ENCODE data around the gene BAHCC1.
A peak's percentile ranks its signal among the peaks of the same experiment; 100 is the strongest.

Gene BAHCC1

DNA sequence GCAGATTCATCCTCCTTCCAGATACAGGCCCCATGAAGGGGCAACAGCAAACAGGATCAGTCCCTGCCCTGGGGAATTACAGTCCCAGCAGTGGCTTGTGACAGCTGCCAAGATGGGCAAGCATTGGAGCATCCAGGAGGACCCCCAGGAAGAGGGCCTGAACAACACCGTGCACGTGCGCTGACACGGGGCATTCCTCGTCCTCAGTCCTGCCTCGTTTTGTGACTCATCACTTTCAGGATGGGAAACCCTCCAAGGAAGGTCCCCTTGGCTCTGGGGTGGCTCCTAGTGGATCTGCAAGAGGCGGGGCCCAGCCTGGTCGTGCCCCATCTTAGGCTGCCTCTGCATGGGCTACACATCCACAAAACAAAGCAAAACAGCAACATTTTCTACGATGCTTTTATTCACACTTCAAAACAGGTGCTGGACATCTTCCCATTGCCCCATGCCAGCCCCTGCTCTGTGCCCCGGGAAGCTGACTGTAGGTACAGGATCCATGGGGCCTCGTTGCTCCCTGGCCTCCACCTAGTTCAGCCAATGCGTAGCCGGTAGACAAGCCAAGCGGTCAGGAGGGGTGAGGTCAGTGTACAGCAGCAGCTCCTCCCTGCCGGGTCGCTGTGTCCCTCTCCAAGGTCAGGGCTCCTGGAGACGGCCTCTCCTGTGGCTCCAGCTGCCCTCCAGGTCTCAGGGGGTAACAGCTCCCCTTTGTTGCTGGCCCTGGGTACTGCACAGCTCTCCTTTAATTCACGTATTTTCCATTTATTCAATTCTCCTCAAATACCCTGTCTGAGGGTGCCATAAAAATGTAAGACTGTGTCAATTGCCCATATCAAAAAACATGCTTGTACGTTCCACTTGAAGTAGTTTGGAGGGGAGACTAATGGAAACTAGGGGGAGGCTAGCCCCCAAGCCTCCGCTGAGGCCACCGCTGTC, 85.1 kb downstream of the BAHCC1 start:
- DNase-seq (ENCODE audit: low read depth): no peak

DNA sequence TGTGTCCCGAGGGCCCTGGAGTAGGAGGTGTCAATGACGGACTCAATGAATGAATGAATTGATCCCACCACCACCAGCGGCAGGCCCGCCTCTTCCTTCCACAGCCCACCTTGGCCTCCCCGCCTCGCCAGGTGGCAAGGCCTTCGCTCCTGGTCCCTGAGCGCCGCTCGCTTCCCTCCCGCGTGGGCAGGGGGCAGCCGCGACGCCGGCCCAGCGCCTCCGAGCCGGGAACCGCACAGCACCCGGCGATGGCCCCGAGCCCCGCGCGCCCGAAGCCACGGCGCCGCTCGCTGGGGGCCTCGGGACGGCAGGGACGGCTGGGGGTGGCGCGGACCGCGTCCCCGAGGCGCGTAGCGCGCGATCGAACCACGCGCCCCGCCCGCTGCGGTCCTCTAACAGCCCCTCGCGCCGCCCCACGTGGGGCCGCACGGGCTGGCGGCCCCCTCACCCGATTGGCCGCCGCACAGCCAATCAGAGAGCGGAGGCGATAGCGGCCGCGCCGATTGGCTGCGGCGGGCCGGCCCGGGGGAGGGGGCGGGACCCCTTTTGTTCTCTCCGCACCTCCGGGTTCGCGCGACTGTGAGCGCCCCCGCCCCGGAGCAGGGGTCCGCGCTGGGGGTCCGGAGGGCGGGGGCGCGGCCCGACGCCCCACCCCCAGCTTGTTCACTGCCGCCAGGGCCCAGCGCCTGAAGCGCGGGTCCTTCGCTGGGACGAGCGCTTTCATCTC, 86.0 kb downstream of the BAHCC1 start:
- peak; percentile 36 for DNase-seq (ENCODE audit: low read depth)

GRCh38 chr17:81481815-81482505, 86.7 kb downstream of the BAHCC1 start:
- no peak for DNase-seq (ENCODE audit: low read depth)

DNA sequence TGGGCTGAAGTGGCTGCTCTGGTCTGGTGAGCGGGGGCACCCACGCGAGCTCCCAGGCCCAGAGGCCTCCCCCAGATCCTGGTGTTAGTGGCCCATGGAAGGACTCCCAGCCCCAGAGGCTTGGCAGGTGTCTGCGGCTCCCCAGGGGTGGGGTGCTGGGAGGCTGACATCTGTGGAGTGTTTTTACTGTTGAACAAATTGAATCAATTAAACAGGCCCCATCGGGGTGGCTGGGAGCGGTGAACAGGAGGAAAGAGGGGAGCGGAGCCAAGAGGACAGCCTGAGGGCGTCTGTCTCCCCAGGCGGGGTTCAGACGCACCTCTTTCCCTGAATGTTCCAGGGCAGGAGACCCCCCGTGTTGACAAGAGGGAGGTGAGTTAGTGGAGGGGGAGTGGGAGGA, 87.4 kb downstream of the BAHCC1 start:
- no peak for DNase-seq (ENCODE audit: low read depth)

GRCh38 chr17:81483085-81483861, 88.0 kb downstream of the BAHCC1 start:
- no peak for DNase-seq (ENCODE audit: low read depth)

DNA sequence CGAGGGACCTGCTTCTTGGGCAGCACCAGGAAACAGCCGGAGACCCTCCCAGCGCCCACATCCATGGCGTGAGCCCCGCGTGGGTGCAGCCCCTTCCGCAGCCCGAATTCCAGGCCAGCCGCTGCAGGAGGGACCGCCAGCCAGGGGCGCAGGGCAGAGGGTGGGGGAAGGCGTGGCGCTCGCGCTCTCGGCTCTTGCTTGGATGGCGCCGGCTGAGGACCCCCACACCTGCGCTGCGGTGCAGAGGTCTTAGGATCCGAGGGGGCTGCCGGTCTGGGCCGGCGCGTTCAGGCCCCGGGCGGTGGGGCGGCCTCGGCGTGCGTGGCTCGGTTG, 88.6 kb downstream of the BAHCC1 start:
- no peak for DNase-seq (ENCODE audit: low read depth)

DNA sequence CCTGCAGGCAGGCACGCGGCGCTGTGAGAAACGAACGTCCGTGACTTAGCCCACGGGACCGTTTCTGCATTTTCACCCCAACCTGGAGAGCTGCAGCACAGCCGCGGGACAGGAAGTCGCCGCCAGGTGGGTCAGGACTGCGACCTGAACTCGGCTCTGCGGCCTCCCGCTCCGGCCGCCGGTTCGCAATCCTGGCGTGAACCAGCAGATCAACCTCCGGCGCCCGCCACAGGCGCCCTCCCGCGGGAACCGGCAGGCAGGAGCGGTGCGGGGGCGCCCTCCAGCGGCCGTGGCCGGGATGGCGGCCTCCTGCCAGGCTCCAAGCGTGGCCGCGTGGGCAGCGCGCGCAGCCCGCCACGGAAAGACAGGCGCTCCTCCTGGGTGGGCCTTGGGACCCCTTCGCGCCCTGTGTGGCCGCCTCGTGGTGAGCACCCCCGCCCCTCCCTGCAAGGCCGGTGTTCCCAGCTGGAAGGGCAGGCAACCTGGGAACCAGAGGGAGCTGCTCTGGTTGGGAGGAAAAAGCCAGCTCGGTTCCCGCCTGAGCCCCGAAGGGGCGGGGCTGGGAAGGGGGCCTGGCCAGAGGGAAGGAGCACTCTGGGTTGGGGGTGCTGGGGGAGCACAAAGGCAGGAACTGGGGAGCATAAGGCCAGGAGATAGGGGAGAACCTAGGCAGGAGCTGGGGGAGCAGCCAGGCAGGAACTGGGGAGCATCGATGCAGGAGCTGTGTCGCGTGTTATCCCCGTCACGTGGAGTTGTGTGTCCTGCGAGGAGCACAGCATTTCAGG, 89.1 kb downstream of the BAHCC1 start:
- DNase-seq (ENCODE audit: low read depth): peak; percentile 77

DNA sequence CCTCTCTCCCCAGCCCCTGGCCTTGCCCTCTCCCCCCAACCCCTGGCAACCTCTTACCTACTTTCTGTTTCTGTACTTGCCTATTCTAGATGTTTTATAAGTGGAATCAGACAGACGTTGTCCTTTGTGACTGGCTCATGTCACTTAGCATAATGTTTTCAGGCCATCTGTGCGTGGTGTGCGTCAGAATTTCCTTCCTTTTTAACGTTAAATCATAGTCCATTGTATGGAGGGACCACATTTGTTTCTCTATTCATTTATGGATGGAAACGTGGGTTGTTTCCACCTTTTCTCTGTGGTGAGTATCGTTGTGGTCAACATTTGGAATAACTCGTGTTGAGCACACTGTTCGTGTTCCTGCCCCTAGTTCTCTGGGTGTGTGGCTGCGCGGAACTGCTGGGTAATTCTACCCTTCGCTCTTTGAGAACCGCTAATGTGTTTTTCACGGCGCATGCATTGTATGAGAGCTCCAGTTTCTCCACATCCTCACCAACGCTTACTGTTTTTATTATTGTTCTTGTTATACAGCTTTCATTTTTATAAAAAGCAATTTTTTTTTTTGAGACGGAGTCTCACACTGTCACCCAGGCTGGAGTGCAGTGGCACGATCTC, 91.0 kb downstream of the BAHCC1 start:
- no peak for DNase-seq (ENCODE audit: low read depth)

GRCh38 chr17:81487089-81487486, 91.8 kb downstream of the BAHCC1 start:
- no peak for DNase-seq (ENCODE audit: low read depth)

DNA sequence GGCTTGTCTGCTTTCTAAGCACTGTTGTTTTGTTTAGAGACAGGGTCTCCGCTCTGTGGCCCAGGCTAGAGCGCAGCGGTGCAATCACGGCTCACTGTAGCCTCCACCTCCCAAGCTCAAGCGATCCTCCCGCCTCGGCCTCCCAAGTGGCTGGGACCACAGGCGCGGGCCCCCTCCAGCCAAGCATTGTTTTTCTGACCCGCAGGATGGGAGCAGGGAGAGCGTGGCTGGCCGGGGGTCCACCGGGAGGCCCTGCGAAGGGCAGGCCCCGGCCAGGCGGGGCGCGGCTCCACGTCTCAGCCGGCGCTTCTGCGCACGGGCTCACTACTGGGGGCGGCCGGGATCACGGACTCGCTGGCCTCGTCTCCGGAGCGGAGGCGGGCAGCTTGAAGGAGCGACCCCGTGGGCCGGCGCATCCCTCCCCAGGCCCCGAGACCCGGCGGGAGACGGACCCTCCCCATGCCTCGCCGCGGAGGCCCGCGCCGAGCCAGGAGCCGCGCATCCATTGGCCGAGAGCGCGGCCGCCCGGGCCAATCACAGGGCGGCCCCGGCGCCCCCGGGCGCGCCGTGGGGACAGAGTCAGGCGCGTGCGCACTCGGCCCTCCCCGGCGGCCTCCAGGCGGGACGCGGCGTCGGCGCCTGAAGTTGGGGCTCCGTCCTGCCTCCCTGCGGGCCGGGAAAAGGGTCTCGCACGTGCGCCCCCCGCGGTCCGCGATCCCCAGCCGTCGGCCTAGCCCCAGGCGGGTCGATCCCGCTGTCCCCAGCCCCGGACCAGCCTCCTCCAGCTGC, 92.4 kb downstream of the BAHCC1 start:
- peak; percentile 66 for DNase-seq (ENCODE audit: low read depth)

- DNase-seq (ENCODE audit: low read depth): no peak
Observed at GRCh38 chr17:81488276-81488860, 93.1 kb downstream of the BAHCC1 start.

- DNase-seq (ENCODE audit: low read depth): no peak
Observed at GRCh38 chr17:81489012-81489997, 94.0 kb downstream of the BAHCC1 start.

DNA sequence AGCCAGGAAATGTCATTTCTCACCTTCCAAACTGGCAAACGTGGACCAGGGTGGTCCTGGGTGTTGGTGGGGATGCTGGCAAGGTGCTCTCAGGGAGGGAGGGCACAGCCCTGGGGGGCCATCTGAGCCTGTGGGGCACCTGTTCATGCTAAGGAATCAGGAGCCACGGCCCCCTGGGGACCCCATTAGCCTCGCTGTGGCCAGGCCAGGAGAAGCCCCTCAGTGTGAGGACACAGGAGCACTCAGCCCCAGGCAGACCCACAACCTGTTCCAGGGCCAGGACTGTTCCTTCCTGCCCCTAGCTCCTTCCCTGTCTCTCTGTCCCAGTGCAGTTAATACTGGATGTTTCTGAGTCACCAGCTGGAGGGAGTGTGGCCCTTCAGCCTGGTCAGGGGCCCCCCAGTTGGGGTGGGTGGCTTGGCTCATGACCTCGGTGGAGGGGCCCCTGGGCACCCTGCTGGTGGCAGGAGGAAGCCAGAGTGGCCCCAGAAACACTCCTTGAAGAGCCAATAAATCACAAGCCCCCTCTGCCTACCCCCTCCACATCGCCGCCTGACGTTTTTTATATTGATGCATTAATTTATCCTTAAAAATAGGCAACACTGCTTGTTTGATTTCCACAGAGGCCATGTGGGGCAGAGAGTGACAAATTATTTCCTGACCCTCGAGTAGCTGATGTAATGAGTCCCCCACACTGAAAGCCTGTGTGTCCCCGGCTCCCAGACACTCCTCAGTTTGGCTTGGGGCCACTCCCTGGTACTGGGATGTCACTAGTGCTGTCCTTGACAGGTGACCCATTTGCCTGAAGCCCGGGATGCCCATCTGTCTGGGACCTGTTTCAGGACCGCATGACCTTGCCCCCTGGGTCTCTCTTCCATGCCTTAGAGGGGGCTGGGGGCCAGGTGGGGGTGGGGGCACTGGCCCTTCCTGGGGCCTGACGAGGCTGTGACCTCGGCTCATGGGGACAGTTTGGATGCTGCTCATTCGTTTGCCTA, 95.0 kb downstream of the BAHCC1 start:
- DNase-seq (ENCODE audit: low read depth): no peak

DNA sequence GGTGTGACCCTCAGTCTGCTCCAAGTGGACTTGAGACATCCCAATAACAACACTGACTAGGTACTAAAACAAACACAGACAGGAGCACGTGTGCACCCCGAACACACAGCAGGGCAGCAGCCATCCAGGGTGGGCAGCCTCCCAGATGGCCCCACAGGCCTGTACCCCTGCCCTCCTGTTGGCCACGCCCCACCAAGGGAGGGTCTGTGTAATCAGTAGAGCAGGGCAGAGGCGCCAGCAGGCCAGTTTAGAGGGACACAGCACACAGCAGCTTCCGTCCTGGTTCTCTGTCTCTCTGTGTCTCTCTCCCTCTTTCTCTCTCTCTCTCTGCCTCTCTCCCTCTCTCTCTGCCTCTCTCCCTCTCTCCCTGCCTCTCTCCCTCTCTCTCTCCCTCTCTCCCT, 95.9 kb downstream of the BAHCC1 start:
- DNase-seq (ENCODE audit: low read depth): no peak

- DNase-seq (ENCODE audit: low read depth): no peak
Observed at GRCh38 chr17:81491761-81492160, 96.5 kb downstream of the BAHCC1 start.

DNA sequence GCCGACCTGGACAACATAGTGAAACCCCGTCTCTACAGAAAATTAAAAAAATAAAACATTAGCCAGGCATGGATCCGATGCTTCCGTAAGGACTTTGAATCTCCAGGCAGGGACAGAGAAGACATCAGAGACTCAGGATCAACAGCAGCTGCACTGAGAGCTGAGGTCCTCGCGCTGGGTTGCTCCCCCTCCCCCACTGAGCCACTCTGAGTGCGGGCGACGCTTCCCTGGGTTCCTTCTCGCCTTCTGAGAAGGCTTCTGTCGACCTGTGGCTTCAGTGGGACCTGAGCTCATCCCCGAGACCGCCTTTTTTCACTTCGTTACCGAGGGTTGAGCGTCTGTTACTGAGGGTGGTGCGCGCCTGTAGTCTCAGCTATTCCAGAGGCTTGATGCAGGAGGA, 96.9 kb downstream of the BAHCC1 start:
- no peak for DNase-seq (ENCODE audit: low read depth)

DNA sequence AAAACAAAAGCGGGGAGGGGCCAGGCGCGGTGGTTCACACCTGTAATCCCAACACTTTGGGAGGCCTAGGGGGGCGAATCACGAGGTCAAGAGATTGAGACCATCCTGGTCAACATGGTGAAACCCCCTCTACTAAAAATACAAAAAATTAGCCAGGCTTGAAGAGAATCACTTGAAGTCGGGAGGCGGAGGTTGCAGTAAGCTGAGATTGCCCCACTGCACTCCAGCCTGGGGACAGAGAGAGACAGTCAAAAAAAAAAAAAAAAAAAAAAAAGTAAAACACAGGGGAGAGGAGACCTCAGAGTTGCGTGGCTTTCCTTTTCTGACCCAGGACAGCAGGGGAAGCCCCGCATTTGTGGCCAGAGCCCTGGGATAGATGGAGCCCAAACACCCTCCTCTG, 97.4 kb downstream of the BAHCC1 start:
- DNase-seq (ENCODE audit: low read depth): no peak

Data from stimulated activated CD8-positive, alpha-beta memory T cell treated with anti-CD3 and anti-CD28 coated beads, Interleukin-12 subunit alpha, Interleukin-12 subunit beta, amount 100 ng/mL, for 1 hour (primary cell).